Activated gamma-delta T cell treated with anti-CD3 and anti-CD28 coated beads, Interleukin-2, amount 50 U/mL, for 16 hours (primary cell): ENCODE results near the gene LRRC74A.
"Not testable (repeated sequence)": the region's sequence is repeated elsewhere in the genome, so short reads cannot be mapped to it uniquely, and the experiment has no call there.

Experiments used
- DNase-seq: peaks from one replicate; pipeline ENCODE4 v3.0.0-alpha.2; 2020; ENCODE audit warnings: low read depth

LRRC74A gene

GRCh38 chr14:76891391-76891790 lies 65.2 kb downstream of the LRRC74A start:
- DNase-seq, result no peak

GRCh38 chr14:76894308-76894707 lies 68.1 kb downstream of the LRRC74A start:
- no peak for DNase-seq

- not testable (repeated sequence) for DNase-seq
Measured at GRCh38 chr14:76898006-76898405, 71.8 kb downstream of the LRRC74A start.

- no peak for DNase-seq
Measured at GRCh38 chr14:76900682-76901081, 74.5 kb downstream of the LRRC74A start.

GRCh38 chr14:76901171-76902055 lies 75.2 kb downstream of the LRRC74A start:
- no peak for DNase-seq

- DNase-seq, result no peak
Measured at GRCh38 chr14:76902591-76902990, 76.4 kb downstream of the LRRC74A start.

- no peak for DNase-seq
Measured at GRCh38 chr14:76904100-76904739, 78.0 kb downstream of the LRRC74A start.

- peak; percentile 71 for DNase-seq
Measured at GRCh38 chr14:76904740-76905569, 78.7 kb downstream of the LRRC74A start.

DNA sequence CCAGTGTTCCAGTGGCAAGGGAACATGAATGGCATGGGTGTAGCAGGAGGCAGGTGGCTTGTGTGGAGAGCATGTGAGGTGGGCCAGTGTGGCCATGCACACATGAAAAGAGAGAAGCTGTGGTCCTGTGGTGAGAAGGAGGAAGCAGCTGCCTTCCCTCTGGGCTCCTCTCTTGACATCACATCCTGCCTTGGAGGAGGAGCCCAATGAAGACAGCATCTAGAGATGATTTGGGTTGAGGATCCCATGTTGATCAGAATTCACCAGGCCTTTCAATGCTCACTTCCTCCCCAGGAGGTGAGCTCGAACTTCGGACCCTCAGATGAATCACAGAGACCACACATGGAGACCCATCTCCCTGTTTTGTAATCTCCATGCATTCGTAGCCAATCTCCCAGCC lies 82.6 kb downstream of the LRRC74A start:
- no peak for DNase-seq

GRCh38 chr14:76909266-76909665 lies 83.1 kb downstream of the LRRC74A start:
- no peak for DNase-seq

GRCh38 chr14:76910371-76910890 lies 84.2 kb downstream of the LRRC74A start:
- DNase-seq, result no peak

GRCh38 chr14:76911473-76911872 lies 85.3 kb downstream of the LRRC74A start:
- DNase-seq, result no peak

DNA sequence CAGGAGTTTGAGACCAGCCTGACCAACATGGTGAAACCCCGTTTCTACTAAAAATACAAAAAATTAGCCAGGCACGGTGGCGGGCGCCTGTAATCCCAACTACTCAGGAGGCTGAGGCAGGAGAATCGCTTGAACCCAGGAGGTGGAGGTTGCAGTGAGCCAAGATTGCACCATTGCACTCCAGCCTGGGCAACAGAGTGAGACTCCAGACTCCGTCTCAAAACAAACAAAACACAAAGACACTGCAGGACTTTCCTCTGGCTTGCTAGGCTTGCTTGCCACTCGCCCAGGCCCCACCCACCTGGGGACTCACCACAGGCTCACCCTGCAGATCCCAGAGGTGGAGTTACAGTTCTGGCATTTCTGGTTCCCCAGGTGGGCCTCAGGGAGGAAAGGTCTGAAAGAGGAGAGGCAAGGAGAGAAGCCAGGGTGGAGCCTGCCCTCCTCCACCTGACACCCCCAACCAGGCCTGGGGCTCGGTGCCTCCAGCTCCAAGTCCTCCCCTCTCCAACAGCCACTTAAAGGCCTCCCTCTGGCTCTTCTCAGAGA lies 88.4 kb downstream of the LRRC74A start:
- not testable (repeated sequence) for DNase-seq

DNA sequence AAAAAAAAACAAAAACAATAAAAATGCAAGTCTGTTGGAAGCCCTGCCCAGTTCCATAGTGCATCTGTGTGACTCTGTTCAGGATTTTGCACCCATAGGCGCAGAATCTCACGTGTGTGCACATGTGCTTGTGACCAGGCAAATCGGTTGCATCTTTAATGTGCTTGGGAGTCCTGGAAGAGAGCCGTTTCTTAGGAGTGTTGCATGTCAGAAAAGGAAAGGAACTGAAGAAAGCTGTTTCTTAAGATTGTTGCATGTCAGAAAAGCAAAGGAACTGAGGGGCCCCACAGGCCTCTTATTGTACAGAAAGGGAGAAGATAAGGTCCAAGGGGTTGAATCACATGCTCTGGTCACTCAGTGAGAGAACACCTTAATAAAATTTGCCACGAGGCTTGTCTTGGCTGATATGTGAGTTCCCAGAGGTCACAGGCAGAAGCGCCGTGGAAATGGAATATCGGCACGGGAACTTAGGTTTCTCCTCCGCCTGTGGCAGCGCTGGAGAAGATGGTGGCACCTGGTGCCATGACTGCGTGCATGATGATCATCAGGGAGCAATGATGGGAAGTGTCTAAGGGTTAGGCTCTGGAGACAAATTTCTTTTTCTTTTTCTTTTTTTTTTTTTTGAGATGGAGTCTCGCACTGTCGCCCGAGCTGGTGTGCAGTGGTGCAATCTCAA lies 90.0 kb downstream of the LRRC74A start:
- DNase-seq, result no peak

DNA sequence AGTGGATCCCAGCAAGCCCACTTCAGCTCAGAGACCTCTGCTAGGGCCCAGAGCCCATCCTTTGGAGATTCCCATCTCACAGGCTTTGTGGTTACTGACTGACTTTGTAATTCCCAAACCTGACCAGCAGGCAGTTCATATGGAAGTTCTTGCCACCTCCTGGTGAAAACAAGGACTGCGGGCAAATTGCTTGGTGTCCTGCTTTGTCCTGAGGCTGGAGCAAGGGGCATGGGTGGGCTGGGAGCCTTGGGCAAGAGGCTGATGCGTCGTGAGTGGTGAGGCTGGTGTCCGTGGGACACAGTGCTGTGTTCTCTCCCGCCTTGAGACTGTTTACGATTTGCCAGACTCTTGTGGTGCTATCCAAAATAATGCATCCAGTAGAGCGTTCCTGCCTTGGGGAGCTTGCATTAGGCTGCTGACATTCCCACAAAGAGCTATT lies 91.0 kb downstream of the LRRC74A start:
- no peak for DNase-seq

- DNase-seq, result no peak
Measured at GRCh38 chr14:76917745-76918255, 91.6 kb downstream of the LRRC74A start.

DNA sequence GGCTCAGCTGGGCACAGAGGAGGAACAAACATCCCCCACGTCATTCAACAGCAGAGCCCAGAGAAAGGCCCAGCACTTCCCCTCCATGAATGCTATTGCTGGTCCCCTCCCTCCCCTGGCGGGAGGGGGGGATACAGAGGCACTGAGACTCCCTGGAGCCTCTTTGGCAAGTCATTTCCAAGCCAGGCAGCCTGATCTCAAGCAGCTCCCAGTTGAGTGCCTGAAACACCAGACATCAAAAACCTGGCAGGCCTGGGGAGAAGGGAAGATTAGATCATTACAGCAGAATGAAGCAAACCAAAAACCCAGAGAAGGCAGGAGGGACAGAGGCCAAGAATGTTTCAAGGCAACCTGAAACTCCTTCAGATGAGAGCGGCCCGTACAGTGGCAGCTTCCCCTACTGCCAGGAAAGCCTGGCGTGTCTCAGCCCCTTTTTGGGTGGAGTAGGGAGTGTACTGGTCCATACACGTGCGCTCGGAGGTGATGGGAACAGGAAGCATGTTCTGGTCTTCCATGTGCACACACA lies 92.1 kb downstream of the LRRC74A start:
- DNase-seq, result no peak

DNA sequence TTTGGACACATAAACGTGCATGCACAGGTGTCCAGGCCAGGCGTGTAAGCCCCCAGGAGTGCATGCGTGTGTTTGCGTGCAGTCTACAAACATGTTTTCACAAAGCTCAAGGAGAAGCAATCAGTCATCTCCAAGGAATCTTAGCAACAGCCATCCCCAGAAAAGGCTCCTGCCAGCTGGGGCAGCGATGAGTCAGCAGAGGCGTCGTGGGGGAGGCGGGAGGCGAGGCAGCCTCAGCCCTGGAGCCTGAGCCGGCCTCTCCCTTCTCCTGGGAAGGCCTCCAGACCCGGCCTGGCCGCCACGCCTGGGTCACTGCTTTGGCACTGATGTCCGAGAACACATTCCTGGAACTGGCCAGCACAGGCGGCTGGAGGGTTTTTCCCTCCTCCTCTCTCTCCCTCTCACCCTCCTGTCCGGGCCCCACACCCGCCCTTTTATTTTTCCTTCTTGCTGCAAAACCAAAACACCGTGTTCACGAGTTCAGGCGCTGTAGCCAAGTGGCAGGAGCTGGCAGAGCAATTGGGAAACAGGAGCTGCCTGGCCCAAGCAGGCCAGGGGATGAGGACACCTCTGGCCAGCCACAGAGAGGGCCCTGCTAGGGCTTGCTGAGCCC lies 92.7 kb downstream of the LRRC74A start:
- DNase-seq, result no peak
